Smooth muscle cell (in vitro differentiated cells): Measurements from ENCODE around the gene IQCB1. TPM values are rescaled to one million over a fixed set of nuclear protein-coding genes. Genes with fewer than 3 reads are reported as not detected.

Source experiments
- DNase-seq: peaks from one replicate; lab custom pipeline; 2025; ENCODE audit not compliant: unreplicated experiment; lab: John Stamatoyannopoulos, UW
- H2AFZ ChIP-seq: fragments of 200-600 bp; sonication (generic); 2 replicates; pipeline ENCODE4 v1.6.0; 2016; ENCODE audit warnings: antibody characterized with exemption, low read depth, mild to moderate bottlenecking
- H3F3A ChIP-seq: fragments of 200-600 bp; sonication (generic); 2 replicates; pipeline ENCODE4 v1.6.0; 2017; ENCODE audit warnings: antibody characterized with exemption, low read depth
- H3K27ac ChIP-seq: fragments of 200-600 bp; sonication (generic); 2 replicates; pipeline ENCODE4 v1.5.1; 2016; ENCODE audit warnings: low read depth, mild to moderate bottlenecking
- H3K27me3 ChIP-seq: fragments of 200-600 bp; sonication (generic); 2 replicates; pipeline ENCODE4 v1.6.1; 2016; ENCODE audit warnings: low read depth, mild to moderate bottlenecking
- H3K36me3 ChIP-seq: fragments of 200-600 bp; sonication (generic); 2 replicates; pipeline ENCODE4 v1.5.1; 2016; ENCODE audit warnings: low read depth
- H3K4me1 ChIP-seq: fragments of 200-600 bp; sonication (generic); 2 replicates; pipeline ENCODE4 v1.5.1; 2016; ENCODE audit warnings: low read depth
- H3K4me2 ChIP-seq: fragments of 200-600 bp; sonication (generic); 2 replicates; pipeline ENCODE4 v1.6.0; 2016; ENCODE audit warnings: mild to moderate bottlenecking
- H3K4me3 ChIP-seq: fragments of 200-600 bp; sonication (generic); 2 replicates; pipeline ENCODE4 v1.5.1; 2016; ENCODE audit warnings: mild to moderate bottlenecking
- H3K79me2 ChIP-seq: fragments of 200-600 bp; sonication (generic); 2 replicates; pipeline ENCODE4 v1.6.0; 2016; ENCODE audit warnings: low read depth, mild to moderate bottlenecking
- H3K9ac ChIP-seq: fragments of 200-600 bp; sonication (generic); 2 replicates; pipeline ENCODE4 v1.6.0; 2016; ENCODE audit warnings: low read depth
- H3K9me3 ChIP-seq: fragments of 200-600 bp; sonication (generic); replicated peaks from 2 replicates; pipeline ENCODE4 v1.5.1; 2016; ENCODE audit warnings: low read depth
- H4K20me1 ChIP-seq: fragments of 200-600 bp; sonication (generic); 2 replicates; pipeline ENCODE4 v1.6.0; 2016; ENCODE audit warnings: low read depth
- CTCF ChIP-seq: fragments of 200-600 bp; sonication (generic); IDR thresholded peaks from 2 replicates; pipeline ENCODE4 v1.5.1; 2017; ENCODE audit warnings: borderline replicate concordance, mild to moderate bottlenecking, antibody characterized with exemption; ENCODE audit not compliant: insufficient read depth, poor library complexity, severe bottlenecking
- WGBS: methylation state at CpG from one replicate; pipeline ENCODE4 v1.1.7; 2016; ENCODE audit warnings: low lambda C conversion rate; 5-methylcytosine and 5-hydroxymethylcytosine counted together
- polyA plus RNA-seq: library from polyadenylated mRNA; unstranded; fragments of >200 nt; fragmentation: Nextera tagmentation; extraction: Ambion mirVana; gene quantifications from 2 replicates; pipeline ENCODE4 v1.2.1, GENCODE V29; 2016
- total RNA-seq: library from RNA; depleted of rRNA; stranded (reverse); fragments of >200 nt; gene quantifications from 2 replicates; pipeline ENCODE4 v1.2.3, GENCODE V29; 2014

Gene IQCB1
- total RNA-seq (19.2 and 22.3 TPM in 2 replicates), polyA plus RNA-seq (14.2 and 20.1 TPM in 2 replicates)

- Histone ChIP-seq H3K4me2 (peak within 1 kb of the TSS; percentile 96), H3K9me3 (no peaks in the 10 kb centered on the region), H4K20me1 (no peaks in the 10 kb centered on the region), H3K79me2 (peaks cover 16% of the 10 kb centered on the region), H3K27ac (peak within 1 kb of the TSS; percentile 69), H3K4me1 (peaks cover 11% of the 10 kb centered on the region), H3F3A (no peaks in the 10 kb centered on the region), H3K27me3 (peaks cover 15% of the 10 kb centered on the region), H3K4me3 (peak within 1 kb of the TSS; percentile 71), H3K36me3 (peaks cover 8% of the 10 kb centered on the region), H3K9ac (peak within 1 kb of the TSS; percentile 77), H2AFZ (peak within 1 kb of the TSS; percentile 98)
- no peak for TF ChIP-seq CTCF
- WGBS, result 2% methylated on average over 54 of the region's 54 CpGs
- peak; percentile 79 for DNase-seq
These were observed at the start of gene IQCB1, which contains the start of gene EAF2 for GRCh38 chr3:121834671-121835464. Gene IQCB1, minus strand, starts transcription at chr3:121835060. Its CDS starts 6,100 bp downstream, at chr3:121828960. Gene EAF2, plus strand, starts transcription at chr3:121835209. Its CDS starts 77 bp downstream, at chr3:121835286.

- no peaks in the 10 kb centered on the region for H3K9me3 ChIP-seq
- H3K4me2 ChIP-seq, result no peak overlapping the region
- DNase-seq, result no peak
- no peak overlapping the region for H2AFZ ChIP-seq
- H3K4me1 ChIP-seq, result no peaks in the 10 kb centered on the region
- H3K27me3 ChIP-seq, result no peaks in the 10 kb centered on the region
- 21% methylated on average over 1 of the region's 1 CpG for WGBS
- H3K36me3 ChIP-seq, result no peaks in the 10 kb centered on the region
- no peaks in the 10 kb centered on the region for H3F3A ChIP-seq
- no peak overlapping the region for H3K4me3 ChIP-seq
- TF ChIP-seq CTCF, result peak; percentile 33
- no peaks in the 10 kb centered on the region for H4K20me1 ChIP-seq
- H3K27ac ChIP-seq, result no peak overlapping the region
- no peak overlapping the region for H3K9ac ChIP-seq
- no peaks in the 10 kb centered on the region for H3K79me2 ChIP-seq
These were observed 48.6 kb upstream of the IQCB1 start for GRCh38 chr3:121883507-121883906.

GRCh38 chr3:121878411-121878810 is 43.6 kb upstream of the IQCB1 start:
- Histone ChIP-seq H2AFZ (no peak overlapping the region), H3F3A (no peaks in the 10 kb centered on the region), H3K27ac (no peak overlapping the region), H4K20me1 (no peaks in the 10 kb centered on the region), H3K4me3 (no peak overlapping the region), H3K9ac (no peak overlapping the region), H3K36me3 (no peaks in the 10 kb centered on the region), H3K4me1 (no peaks in the 10 kb centered on the region), H3K9me3 (no peaks in the 10 kb centered on the region), H3K79me2 (no peaks in the 10 kb centered on the region), H3K4me2 (no peak overlapping the region), H3K27me3 (no peaks in the 10 kb centered on the region)
- WGBS, result 86% methylated on average over 1 of the region's 1 CpG
- no peak for TF ChIP-seq CTCF
- no peak for DNase-seq
